HG02973 (cell line): Measurements from ENCODE around the gene SOX6.

ENCODE experiments used
- ATAC-seq: cut with Tn5 transposase; IDR thresholded peaks from one replicate; pipeline ENCODE4 v1.9.1; 2021; ENCODE audit warnings: moderate library complexity; ENCODE audit not compliant: unreplicated experiment

Gene SOX6

GRCh38 chr11:16365581-16366228, 9.4 kb upstream of the SOX6 start:
- no peak for ATAC-seq

- ATAC-seq = no peak
These were observed 7.9 kb upstream of the SOX6 start for GRCh38 chr11:16364254-16364653.

- no peak for ATAC-seq
These were observed 7.4 kb upstream of the SOX6 start for GRCh38 chr11:16363706-16364105.

GRCh38 chr11:16361108-16361865, 4.9 kb upstream of the SOX6 start:
- no peak for ATAC-seq

- no peak for ATAC-seq
These were observed 3.0 kb upstream of the SOX6 start for GRCh38 chr11:16359369-16359768.

- ATAC-seq = no peak
These were observed 2.4 kb upstream of the SOX6 start for GRCh38 chr11:16358726-16359125.

GRCh38 chr11:16357775-16358174, 1.4 kb upstream of the SOX6 start:
- no peak for ATAC-seq

DNA sequence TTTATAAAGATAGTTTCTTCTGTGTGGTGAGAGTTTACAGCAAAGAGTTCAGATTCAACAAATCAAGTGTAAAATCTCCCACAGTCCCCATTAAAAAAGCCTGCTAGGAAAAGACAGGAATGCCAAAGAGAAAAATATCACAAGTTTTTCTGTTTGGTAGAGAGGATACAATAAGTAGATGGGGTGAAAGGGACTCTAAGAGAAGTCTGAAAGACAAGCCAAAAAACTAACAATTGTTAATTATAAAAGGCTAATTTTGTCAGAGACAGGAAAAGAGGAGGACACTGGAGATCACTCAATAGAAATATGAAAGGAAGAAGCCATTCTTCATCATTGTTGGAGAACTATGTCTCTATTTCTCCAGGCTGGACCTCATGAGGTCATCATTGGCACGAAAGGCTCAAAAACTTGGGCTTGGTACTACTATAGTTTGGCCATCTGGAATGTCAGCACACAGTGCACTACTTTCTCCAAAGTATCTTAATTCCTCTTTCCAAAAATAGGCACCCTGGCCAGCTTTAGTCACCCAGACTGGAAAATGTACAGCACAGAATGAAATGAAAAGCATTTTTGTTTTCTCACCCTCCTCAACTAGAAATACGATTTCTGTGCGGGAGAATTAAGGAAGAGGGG, 531 bp upstream of the SOX6 start:
- no peak for ATAC-seq

- ATAC-seq = no peak
These were observed 3.6 kb downstream of the SOX6 start for GRCh38 chr11:16352707-16353106.

GRCh38 chr11:16350125-16350524, 6.2 kb downstream of the SOX6 start:
- no peak for ATAC-seq

GRCh38 chr11:16347928-16348685, 8.2 kb downstream of the SOX6 start:
- no peak for ATAC-seq

DNA sequence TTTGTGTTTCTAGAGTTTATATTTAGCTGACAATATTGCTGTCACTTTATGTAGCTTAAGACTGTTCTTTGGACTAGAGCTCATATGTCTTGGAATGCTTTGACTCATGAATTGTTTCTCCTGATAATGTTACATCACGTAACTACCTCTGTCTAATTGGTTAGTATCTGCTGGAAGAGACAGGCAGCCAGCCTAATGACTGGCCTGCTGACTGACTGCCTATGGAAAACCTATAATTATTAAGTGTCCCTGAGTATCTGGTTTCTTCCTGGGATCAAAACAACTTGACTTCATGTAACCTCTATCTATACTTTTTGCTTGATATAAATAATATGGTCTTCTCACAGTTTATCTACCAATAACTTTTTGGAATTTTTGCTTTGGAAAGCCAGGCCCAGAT, 9.4 kb downstream of the SOX6 start:
- ATAC-seq = no peak

GRCh38 chr11:16341853-16342252, 14.5 kb downstream of the SOX6 start:
- no peak for ATAC-seq

DNA sequence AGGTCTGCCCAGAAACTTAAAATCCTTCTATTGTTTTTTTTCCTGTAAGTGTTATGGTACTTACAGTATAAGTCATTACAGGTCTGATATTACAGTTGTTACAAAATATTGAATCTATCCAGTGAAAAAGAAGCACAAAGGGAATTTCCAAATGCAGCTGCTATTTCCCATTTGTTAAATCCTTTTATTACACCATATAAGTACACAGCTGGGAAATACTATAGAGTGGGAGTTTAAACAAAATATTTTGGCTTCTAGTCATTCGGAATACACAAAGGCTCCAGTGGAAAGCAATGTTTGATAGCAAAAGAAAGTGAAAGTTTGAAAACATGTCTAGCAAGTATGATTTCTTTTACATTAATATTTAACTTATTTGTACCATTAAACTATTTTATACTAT, 18.0 kb downstream of the SOX6 start:
- ATAC-seq = no peak

DNA sequence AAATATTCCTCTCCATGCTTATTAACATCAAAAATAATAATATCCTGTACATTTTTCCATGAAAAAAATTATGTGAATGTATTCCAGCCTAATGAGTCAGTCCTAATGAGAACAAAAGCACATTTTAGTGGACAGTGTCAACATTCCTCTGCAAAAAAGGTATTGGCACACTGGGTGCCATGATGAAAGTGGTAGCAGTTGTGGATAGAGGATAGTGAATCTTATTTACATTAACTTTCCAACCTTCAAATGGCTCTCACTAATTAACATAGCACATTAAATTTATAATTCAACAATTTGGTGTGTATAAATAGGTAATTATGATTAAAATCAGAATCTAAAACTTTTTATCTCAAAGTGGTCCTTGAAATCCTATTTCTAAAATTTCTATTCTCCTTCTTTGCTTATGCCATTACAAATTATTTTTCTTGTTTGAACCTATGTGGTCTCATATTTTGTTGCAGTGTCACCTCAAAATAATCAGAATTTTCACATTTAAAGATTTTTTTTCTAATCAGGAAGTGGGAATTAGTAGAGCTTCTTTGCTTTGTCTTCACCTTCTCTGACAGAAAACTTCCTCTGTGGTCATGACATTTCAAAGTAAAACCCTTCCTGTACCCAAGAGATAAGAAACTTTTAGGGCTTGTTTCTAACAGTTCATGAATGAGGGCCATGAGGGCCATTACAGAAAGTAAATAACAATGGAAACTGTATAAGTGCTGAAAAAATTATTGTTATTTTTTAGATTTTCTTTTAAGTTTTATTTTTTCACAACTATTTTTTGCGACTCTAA, 18.7 kb downstream of the SOX6 start:
- no peak for ATAC-seq

DNA sequence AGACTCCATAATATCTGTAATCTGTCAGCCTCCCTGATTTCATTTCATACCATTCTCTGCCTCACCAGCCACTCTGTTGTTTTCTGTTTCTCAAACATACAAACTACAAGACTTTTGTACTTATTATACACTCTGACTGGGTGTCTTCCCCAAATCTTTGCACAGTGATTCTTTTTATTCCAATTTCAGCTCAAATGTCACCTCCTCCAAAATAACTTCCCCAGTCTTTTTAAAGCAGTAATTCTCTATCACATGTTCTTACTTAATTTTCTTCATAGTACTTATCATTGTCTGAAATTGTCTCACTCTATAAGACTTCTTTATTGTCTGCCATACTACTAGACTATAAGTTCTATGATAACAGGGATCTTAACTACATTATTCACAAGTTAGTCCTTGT, 19.6 kb downstream of the SOX6 start:
- no peak for ATAC-seq

GRCh38 chr11:16336204-16336603, 20.1 kb downstream of the SOX6 start:
- ATAC-seq = no peak

- ATAC-seq = no peak
These were observed 20.9 kb downstream of the SOX6 start for GRCh38 chr11:16335236-16335962.

DNA sequence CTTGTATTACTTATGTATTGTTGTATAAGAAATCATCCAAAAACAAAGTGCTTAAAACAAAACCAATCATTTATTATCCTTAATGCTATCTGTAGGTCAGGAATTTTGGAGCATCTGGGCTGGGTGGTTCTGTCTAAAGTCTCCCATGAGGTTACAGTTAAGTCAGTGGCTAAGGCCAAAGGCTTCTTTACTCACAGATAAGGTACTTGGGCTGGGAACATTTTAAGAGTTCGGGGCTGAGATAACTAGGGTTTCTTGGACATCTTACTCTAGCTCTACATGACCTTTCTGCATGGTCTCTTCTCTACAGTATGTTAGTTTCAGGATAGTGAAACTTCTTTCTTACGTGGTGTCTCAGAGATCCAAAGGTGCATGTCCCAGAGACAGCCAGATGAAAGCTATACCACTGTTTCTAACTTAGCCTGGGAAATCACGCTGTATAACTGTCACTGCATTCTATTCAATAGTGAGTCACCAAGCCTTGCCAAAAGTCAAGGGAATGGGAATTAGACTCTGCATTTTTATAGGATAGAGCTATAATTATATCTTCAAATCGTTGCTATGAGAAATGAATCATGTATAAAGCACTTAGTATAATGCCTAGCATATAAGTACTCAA, 29.6 kb downstream of the SOX6 start:
- ATAC-seq = no peak

DNA sequence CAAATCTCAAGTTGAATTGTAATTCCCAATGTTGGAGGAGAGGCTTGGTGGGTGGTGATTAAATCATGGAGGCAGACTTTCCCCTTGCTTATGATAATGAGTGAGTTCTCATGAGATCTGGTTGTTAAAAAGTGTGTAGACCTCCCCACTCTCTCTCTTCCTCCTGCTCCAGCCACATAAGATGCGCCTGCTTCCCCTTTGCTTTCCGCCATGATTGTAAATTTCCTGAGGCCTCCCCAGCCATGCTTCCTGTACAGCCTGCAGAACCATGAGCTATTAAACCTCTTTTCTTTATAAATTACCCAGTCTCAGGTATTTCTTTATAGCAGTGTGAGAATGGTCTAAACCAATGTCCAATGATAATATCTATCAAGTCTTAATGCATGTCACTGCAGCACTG, 34.2 kb downstream of the SOX6 start:
- ATAC-seq = no peak
